NOMO-1 (cell line): ENCODE results near the gene BRIX1.
"Not testable (repeated sequence)": the region's sequence is repeated elsewhere in the genome, so short reads cannot be mapped to it uniquely, and the experiment has no call there.

ENCODE experiments used
- DNase-seq, 2 experiments: peaks; one replicate each; lab custom pipeline; 2025; ENCODE audit not compliant: unreplicated experiment in 2 of 2; lab: John Stamatoyannopoulos, UW

BRIX1 gene

DNA sequence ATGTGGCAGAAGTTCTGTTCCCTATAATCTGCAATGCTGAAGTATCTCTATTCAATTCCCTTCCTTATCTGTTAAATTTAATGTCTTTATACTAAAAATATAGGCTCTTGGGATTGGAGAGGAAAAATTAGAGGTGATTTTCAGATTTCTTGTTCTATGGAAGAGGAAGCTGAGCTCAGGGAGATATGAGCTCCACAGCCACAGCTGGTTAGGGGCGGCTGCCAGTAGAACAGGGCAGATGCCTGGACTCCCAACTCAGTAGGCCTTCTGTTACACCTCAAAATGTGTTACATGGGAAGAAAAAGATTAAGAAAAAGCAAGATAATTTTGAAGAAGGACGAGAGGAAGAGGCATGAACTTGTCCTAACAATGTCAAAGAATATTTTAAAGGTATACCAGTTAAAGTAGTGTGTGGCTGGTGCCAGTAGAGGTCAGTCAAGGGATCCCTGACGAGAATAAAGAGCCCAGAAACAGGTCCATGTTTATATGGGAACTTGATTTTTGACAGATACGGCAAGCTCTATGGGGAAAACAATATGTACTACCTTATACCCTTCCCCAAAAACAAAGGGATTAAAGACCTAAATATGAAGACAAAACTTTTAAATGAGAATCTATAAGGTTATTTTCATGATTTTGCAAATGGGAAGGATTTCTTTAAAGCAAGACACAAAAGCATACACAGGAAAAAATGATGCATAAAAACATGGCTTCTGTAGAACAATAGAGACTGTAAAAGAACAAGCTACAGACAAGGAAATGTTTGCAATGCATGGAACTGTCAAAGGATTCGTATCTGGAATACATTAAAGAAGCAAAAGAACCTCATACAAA, 42.6 kb downstream of the BRIX1 start:
- DNase-seq = peak in 1 of 2 experiments; percentile 42

- DNase-seq = no peak
Observed at GRCh38 chr5:34959323-34959722, 43.8 kb downstream of the BRIX1 start.

DNA sequence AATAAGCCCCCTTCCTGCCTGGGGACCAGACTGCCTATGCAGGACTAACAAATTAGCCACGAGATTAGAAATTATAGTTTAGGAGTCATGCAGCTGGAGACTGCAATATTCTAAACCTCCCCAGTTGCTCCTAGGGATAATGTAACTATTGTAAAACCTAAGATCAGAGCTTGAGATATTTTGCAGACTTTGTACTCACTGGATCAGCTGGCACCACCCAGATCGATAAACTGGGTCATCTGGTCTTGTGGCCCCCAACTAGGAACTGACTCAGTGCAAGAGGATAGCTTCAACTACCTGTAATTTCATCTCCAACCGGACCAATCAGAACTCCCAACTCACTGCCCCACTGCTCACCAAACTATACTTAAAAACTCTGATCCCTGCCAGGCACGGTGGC, 52.0 kb downstream of the BRIX1 start:
- no peak for DNase-seq

GRCh38 chr5:34968258-34968657, 52.7 kb downstream of the BRIX1 start:
- no peak for DNase-seq

GRCh38 chr5:34970552-34970951, 55.0 kb downstream of the BRIX1 start:
- DNase-seq = no peak

GRCh38 chr5:34971655-34972054, 56.1 kb downstream of the BRIX1 start:
- not testable (repeated sequence) for DNase-seq
